ENCODE data around the gene GPRC5C.

Gene GPRC5C

DNA sequence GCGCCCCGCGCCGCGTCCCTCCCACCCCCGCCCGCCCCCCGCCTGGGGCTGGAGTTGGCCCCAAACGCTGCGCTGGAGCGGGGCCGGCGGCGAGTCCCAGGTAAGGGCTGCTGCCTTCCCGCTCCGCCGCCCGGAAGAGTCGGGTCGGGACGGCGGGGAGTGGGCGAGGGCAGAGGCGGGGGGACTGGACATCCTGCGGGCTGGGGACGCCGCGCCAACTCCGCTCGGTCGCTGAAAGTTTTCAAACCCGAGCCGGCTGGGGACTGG lies 469 bp downstream of the GPRC5C start:
- Histone ChIP-seq H3K9ac (ENCODE audit: low read depth in 1 of 2, low read length in 2 of 2) (peak overlapping the region; percentile 51 to 99), H3K4me3 (ENCODE audit: low read depth in 1 of 2, low read length in 2 of 2) (peak overlapping the region; percentile 80 to 82), H3K4me1 (ENCODE audit: control insufficient read depth in 1 of 2, insufficient read depth in 2 of 2, low read length in 2 of 2) (peaks cover 32 to 38% of the 10 kb centered on the region in 2 donors), H3K27me3 (ENCODE audit: control insufficient read depth in 1 of 2, insufficient read depth in 2 of 2, low read length in 2 of 2) (peaks cover 0 to 6% of the 10 kb centered on the region in 2 donors), H3K27ac (ENCODE audit: low read depth, low read length) (no peak overlapping the region), H3K36me3 (ENCODE audit: control insufficient read depth in 1 of 2, insufficient read depth in 2 of 2, low read length in 2 of 2) (no peaks in the 10 kb centered on the region), H3K9me3 (ENCODE audit: control insufficient read depth in 1 of 2, low read length in 2 of 2) (peaks cover 0 to 1% of the 10 kb centered on the region in 2 donors)

GRCh38 chr17:74432766-74433391 lies 991 bp downstream of the GPRC5C start:
- H3K4me3 ChIP-seq (ENCODE audit: low read depth in 1 of 2, low read length in 2 of 2): peak overlapping the region; percentile 80 to 82
- peaks cover 0 to 7% of the 10 kb centered on the region in 2 donors for H3K9me3 ChIP-seq (ENCODE audit: control insufficient read depth in 1 of 2, low read length in 2 of 2)
- peak overlapping the region; percentile 51 to 99 for H3K9ac ChIP-seq (ENCODE audit: low read depth in 1 of 2, low read length in 2 of 2)
- peaks cover 0 to 6% of the 10 kb centered on the region in 2 donors for H3K27me3 ChIP-seq (ENCODE audit: control insufficient read depth in 1 of 2, insufficient read depth in 2 of 2, low read length in 2 of 2)
- no peaks in the 10 kb centered on the region for H3K36me3 ChIP-seq (ENCODE audit: control insufficient read depth in 1 of 2, insufficient read depth in 2 of 2, low read length in 2 of 2)
- peaks cover 27 to 32% of the 10 kb centered on the region in 2 donors for H3K4me1 ChIP-seq (ENCODE audit: control insufficient read depth in 1 of 2, insufficient read depth in 2 of 2, low read length in 2 of 2)
- H3K27ac ChIP-seq (ENCODE audit: low read depth, low read length): peak overlapping the region; percentile 28

- no peak overlapping the region for H3K27ac ChIP-seq (ENCODE audit: low read depth, low read length)
- H3K9me3 ChIP-seq (ENCODE audit: control insufficient read depth in 1 of 2, low read length in 2 of 2): peaks cover 0 to 8% of the 10 kb centered on the region in 2 donors
- peak overlapping the region in 1 of 2 donors; percentile 99 for H3K9ac ChIP-seq (ENCODE audit: low read depth in 1 of 2, low read length in 2 of 2)
- no peaks in the 10 kb centered on the region for H3K36me3 ChIP-seq (ENCODE audit: control insufficient read depth in 1 of 2, insufficient read depth in 2 of 2, low read length in 2 of 2)
- H3K27me3 ChIP-seq (ENCODE audit: control insufficient read depth in 1 of 2, insufficient read depth in 2 of 2, low read length in 2 of 2): peaks cover 0 to 6% of the 10 kb centered on the region in 2 donors
- H3K4me3 ChIP-seq (ENCODE audit: low read depth in 1 of 2, low read length in 2 of 2): peak overlapping the region in 1 of 2 donors; percentile 80
- H3K4me1 ChIP-seq (ENCODE audit: control insufficient read depth in 1 of 2, insufficient read depth in 2 of 2, low read length in 2 of 2): peaks cover 22 to 26% of the 10 kb centered on the region in 2 donors
These were observed 1.7 kb downstream of the GPRC5C start for GRCh38 chr17:74433421-74434121.

- Histone ChIP-seq H3K9me3 (ENCODE audit: control insufficient read depth in 1 of 2, low read length in 2 of 2) (peaks cover 0 to 8% of the 10 kb centered on the region in 2 donors), H3K27ac (ENCODE audit: low read depth, low read length) (no peak overlapping the region), H3K4me3 (ENCODE audit: low read depth in 1 of 2, low read length in 2 of 2) (no peak overlapping the region), H3K27me3 (ENCODE audit: control insufficient read depth in 1 of 2, insufficient read depth in 2 of 2, low read length in 2 of 2) (peaks cover 0 to 4% of the 10 kb centered on the region in 2 donors), H3K9ac (ENCODE audit: low read depth in 1 of 2, low read length in 2 of 2) (no peak overlapping the region), H3K36me3 (ENCODE audit: control insufficient read depth in 1 of 2, insufficient read depth in 2 of 2, low read length in 2 of 2) (peaks cover 0 to 10% of the 10 kb centered on the region in 2 donors), H3K4me1 (ENCODE audit: control insufficient read depth in 1 of 2, insufficient read depth in 2 of 2, low read length in 2 of 2) (peaks cover 11 to 17% of the 10 kb centered on the region in 2 donors)
These were observed 4.0 kb downstream of the GPRC5C start for GRCh38 chr17:74435775-74436359.

- no peak overlapping the region for H3K9ac ChIP-seq (ENCODE audit: low read depth in 1 of 2, low read length in 2 of 2)
- H3K4me3 ChIP-seq (ENCODE audit: low read depth in 1 of 2, low read length in 2 of 2): no peak overlapping the region
- peaks cover 10 to 17% of the 10 kb centered on the region in 2 donors for H3K4me1 ChIP-seq (ENCODE audit: control insufficient read depth in 1 of 2, insufficient read depth in 2 of 2, low read length in 2 of 2)
- peaks cover 0 to 10% of the 10 kb centered on the region in 2 donors for H3K36me3 ChIP-seq (ENCODE audit: control insufficient read depth in 1 of 2, insufficient read depth in 2 of 2, low read length in 2 of 2)
- H3K27me3 ChIP-seq (ENCODE audit: control insufficient read depth in 1 of 2, insufficient read depth in 2 of 2, low read length in 2 of 2): no peaks in the 10 kb centered on the region
- H3K27ac ChIP-seq (ENCODE audit: low read depth, low read length): no peak overlapping the region
- H3K9me3 ChIP-seq (ENCODE audit: control insufficient read depth in 1 of 2, low read length in 2 of 2): peaks cover 0 to 8% of the 10 kb centered on the region in 2 donors
These were observed 5.8 kb downstream of the GPRC5C start for GRCh38 chr17:74437702-74438101.

DNA sequence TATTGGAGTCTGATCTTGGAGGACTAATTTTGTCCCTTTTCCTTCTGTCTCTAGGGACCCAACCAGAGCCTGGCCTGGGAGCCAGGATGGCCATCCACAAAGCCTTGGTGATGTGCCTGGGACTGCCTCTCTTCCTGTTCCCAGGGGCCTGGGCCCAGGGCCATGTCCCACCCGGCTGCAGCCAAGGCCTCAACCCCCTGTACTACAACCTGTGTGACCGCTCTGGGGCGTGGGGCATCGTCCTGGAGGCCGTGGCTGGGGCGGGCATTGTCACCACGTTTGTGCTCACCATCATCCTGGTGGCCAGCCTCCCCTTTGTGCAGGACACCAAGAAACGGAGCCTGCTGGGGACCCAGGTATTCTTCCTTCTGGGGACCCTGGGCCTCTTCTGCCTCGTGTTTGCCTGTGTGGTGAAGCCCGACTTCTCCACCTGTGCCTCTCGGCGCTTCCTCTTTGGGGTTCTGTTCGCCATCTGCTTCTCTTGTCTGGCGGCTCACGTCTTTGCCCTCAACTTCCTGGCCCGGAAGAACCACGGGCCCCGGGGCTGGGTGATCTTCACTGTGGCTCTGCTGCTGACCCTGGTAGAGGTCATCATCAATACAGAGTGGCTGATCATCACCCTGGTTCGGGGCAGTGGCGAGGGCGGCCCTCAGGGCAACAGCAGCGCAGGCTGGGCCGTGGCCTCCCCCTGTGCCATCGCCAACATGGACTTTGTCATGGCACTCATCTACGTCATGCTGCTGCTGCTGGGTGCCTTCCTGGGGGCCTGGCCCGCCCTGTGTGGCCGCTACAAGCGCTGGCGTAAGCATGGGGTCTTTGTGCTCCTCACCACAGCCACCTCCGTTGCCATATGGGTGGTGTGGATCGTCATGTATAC lies 8.0 kb downstream of the GPRC5C start:
- Histone ChIP-seq H3K36me3 (ENCODE audit: control insufficient read depth in 1 of 2, insufficient read depth in 2 of 2, low read length in 2 of 2) (peaks cover 0 to 10% of the 10 kb centered on the region in 2 donors), H3K4me3 (ENCODE audit: low read depth in 1 of 2, low read length in 2 of 2) (no peak overlapping the region), H3K27me3 (ENCODE audit: control insufficient read depth in 1 of 2, insufficient read depth in 2 of 2, low read length in 2 of 2) (no peaks in the 10 kb centered on the region), H3K4me1 (ENCODE audit: control insufficient read depth in 1 of 2, insufficient read depth in 2 of 2, low read length in 2 of 2) (peaks cover 29 to 37% of the 10 kb centered on the region in 2 donors), H3K9me3 (ENCODE audit: control insufficient read depth in 1 of 2, low read length in 2 of 2) (peaks cover 0 to 8% of the 10 kb centered on the region in 2 donors), H3K9ac (ENCODE audit: low read depth in 1 of 2, low read length in 2 of 2) (no peak overlapping the region), H3K27ac (ENCODE audit: low read depth, low read length) (no peak overlapping the region)

DNA sequence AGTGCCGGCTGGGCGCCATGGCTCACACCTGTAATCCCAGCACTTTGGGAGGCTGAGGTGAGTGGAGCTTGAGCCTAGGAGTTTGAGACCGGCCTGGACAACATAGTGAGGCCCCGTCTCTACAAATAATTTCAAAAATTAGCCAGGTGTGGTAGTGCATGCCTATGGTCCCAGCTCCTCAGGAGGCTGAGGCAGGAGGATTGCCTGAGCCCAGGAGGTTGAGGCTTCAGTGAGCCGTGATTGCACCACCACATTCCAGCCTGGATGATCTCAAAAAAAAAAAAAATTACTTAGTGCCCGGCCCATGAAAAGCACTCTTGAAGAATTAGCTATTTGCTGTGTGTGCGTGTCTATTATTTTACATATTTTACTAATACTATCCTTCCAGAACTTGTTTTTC lies 9.6 kb downstream of the GPRC5C start:
- Histone ChIP-seq H3K36me3 (ENCODE audit: control insufficient read depth in 1 of 2, insufficient read depth in 2 of 2, low read length in 2 of 2) (peaks cover 0 to 10% of the 10 kb centered on the region in 2 donors), H3K9me3 (ENCODE audit: control insufficient read depth in 1 of 2, low read length in 2 of 2) (peaks cover 0 to 8% of the 10 kb centered on the region in 2 donors), H3K4me3 (ENCODE audit: low read depth in 1 of 2, low read length in 2 of 2) (no peak overlapping the region), H3K27me3 (ENCODE audit: control insufficient read depth in 1 of 2, insufficient read depth in 2 of 2, low read length in 2 of 2) (no peaks in the 10 kb centered on the region), H3K27ac (ENCODE audit: low read depth, low read length) (no peak overlapping the region), H3K4me1 (ENCODE audit: control insufficient read depth in 1 of 2, insufficient read depth in 2 of 2, low read length in 2 of 2) (peaks cover 22 to 27% of the 10 kb centered on the region in 2 donors), H3K9ac (ENCODE audit: low read depth in 1 of 2, low read length in 2 of 2) (no peak overlapping the region)

DNA sequence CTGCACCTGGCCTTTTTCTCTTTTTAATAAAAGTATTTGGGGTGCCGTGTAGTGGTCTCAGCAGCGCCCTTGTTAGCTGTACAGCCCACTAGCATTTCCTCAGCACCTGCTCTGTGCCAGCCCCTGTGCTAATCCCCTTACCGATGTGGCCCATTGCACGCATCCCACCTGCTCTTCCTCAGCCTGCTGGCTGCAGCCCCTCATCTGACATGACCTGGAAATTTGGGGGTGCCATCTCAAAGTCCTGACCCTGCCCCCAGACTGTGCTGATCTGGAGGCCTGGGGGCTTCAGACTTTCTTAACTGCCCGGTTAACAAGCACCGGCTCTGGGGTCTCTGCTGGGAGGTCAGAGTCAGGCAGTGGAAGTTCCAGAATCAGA lies 10.4 kb downstream of the GPRC5C start:
- Histone ChIP-seq H3K9me3 (ENCODE audit: control insufficient read depth in 1 of 2, low read length in 2 of 2) (peaks cover 0 to 7% of the 10 kb centered on the region in 2 donors), H3K27me3 (ENCODE audit: control insufficient read depth in 1 of 2, insufficient read depth in 2 of 2, low read length in 2 of 2) (no peaks in the 10 kb centered on the region), H3K36me3 (ENCODE audit: control insufficient read depth in 1 of 2, insufficient read depth in 2 of 2, low read length in 2 of 2) (peaks cover 0 to 16% of the 10 kb centered on the region in 2 donors), H3K27ac (ENCODE audit: low read depth, low read length) (peak overlapping the region; percentile 96), H3K4me1 (ENCODE audit: control insufficient read depth in 1 of 2, insufficient read depth in 2 of 2, low read length in 2 of 2) (peaks cover 22 to 27% of the 10 kb centered on the region in 2 donors), H3K4me3 (ENCODE audit: low read depth in 1 of 2, low read length in 2 of 2) (peak overlapping the region in 1 of 2 donors; percentile 61), H3K9ac (ENCODE audit: low read depth in 1 of 2, low read length in 2 of 2) (peak overlapping the region in 1 of 2 donors; percentile 73)

DNA sequence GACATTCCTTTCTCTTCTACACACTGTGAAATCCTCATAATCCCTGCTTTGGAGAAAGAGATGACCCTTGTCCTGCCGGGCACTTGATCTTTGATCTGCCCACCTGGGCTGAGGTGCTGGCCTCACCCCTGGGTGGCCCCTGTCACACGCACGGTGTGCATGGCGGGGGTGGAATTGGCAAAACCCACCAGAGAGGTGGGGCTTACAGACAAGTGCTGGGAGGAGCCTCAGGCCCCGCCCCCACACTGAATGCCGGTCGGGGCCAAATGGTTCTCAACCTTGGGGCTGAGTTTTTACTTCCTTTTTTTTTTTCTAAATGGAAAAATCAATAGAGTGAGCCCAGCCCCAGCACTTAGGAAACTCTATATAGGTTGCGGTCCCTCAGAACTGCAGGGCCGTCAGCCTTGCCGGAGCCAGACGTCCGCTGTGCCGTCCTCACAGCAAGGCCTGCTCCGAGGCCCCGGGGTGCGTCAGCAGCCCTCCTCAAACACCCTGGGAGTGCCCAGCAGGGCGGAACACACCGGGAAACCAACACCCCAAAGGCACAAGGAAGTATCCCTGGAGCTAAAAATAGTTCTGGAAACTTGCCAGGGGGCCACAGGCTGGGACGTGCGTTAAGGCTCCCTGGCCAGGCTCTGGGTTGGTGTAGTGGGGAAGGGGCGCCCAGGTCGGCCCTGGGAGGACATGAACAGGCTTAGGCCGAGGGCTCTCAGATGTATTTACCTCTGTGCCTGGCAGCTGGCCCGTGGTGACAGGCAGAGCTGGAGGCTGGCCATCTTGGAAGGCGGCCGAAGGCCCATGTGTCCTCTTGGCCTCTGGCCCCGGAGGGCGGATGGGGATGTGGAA lies 11.0 kb downstream of the GPRC5C start:
- Histone ChIP-seq H3K27me3 (ENCODE audit: control insufficient read depth in 1 of 2, insufficient read depth in 2 of 2, low read length in 2 of 2) (no peaks in the 10 kb centered on the region), H3K36me3 (ENCODE audit: control insufficient read depth in 1 of 2, insufficient read depth in 2 of 2, low read length in 2 of 2) (peaks cover 0 to 19% of the 10 kb centered on the region in 2 donors), H3K9ac (ENCODE audit: low read depth in 1 of 2, low read length in 2 of 2) (peak overlapping the region; percentile 61 to 73), H3K4me3 (ENCODE audit: low read depth in 1 of 2, low read length in 2 of 2) (peak overlapping the region; percentile 43 to 61), H3K27ac (ENCODE audit: low read depth, low read length) (peak overlapping the region; percentile 96), H3K9me3 (ENCODE audit: control insufficient read depth in 1 of 2, low read length in 2 of 2) (peaks cover 0 to 1% of the 10 kb centered on the region in 2 donors), H3K4me1 (ENCODE audit: control insufficient read depth in 1 of 2, insufficient read depth in 2 of 2, low read length in 2 of 2) (peaks cover 22 to 27% of the 10 kb centered on the region in 2 donors)

Measured in duodenal mucosa (tissue), 2 donors.